ENCODE measurements around the gene PHKB. TPM values are rescaled to one million over a fixed set of nuclear protein-coding genes. Genes with fewer than 3 reads are reported as not detected.

PHKB gene
- polyA plus RNA-seq (96.6 and 99.5 TPM in 2 replicates), polyA minus RNA-seq (191 and 204 TPM in 2 replicates)

- H3K27me3 ChIP-seq (ENCODE audit: insufficient read depth, low read depth, low read length): no peaks in the 10 kb centered on the region
- H2AFZ ChIP-seq (ENCODE audit: low read depth, low read length): peak within 1 kb of the TSS; percentile 81
- peaks cover 28% of the 10 kb centered on the region for H3K79me2 ChIP-seq (replicated peaks; ENCODE audit: insufficient read depth, low read length)
- no peaks in the 10 kb centered on the region for H3F3A ChIP-seq (ENCODE audit: insufficient read depth, low read length, poor library complexity, severe bottlenecking)
- peak within 1 kb of the TSS; percentile 88 for H3K27ac ChIP-seq (ENCODE audit: low read length)
- peak within 1 kb of the TSS; percentile 87 for H3K4me3 ChIP-seq (ENCODE audit: low read length)
- no peaks in the 10 kb centered on the region for H3K9me2 ChIP-seq (ENCODE audit: insufficient read depth, low read length)
- peak within 1 kb of the TSS; percentile 88 for H3K9ac ChIP-seq (ENCODE audit: low read length)
- no peaks in the 10 kb centered on the region for H4K20me1 ChIP-seq (ENCODE audit: insufficient read depth)
- TF ChIP-seq REST (IDR thresholded peaks at IDR 0.05; ENCODE audit: borderline replicate concordance) (peak; percentile 53), EZH2 (IDR thresholded peaks at IDR 0.05; ENCODE audit: borderline replicate concordance, insufficient read depth, low read length, poor library complexity, severe bottlenecking) (no peak), RAD21 (conservative IDR thresholded peaks at IDR 0.05) (peak; percentile 62), EP300 (conservative IDR thresholded peaks at IDR 0.05; ENCODE audit: poor library complexity, severe bottlenecking) (no peak), MXI1 (conservative IDR thresholded peaks at IDR 0.05; ENCODE audit: poor library complexity, severe bottlenecking) (peak; percentile 75), SMC3 (conservative IDR thresholded peaks at IDR 0.05; ENCODE audit: poor library complexity) (peak; percentile 57), TAF1 (IDR thresholded peaks at IDR 0.05; ENCODE audit: low read depth) (peak; percentile 94), POLR2AphosphoS5 (IDR thresholded peaks at IDR 0.05) (peak; percentile 85)
- TF ChIP-seq, protein P1, sequence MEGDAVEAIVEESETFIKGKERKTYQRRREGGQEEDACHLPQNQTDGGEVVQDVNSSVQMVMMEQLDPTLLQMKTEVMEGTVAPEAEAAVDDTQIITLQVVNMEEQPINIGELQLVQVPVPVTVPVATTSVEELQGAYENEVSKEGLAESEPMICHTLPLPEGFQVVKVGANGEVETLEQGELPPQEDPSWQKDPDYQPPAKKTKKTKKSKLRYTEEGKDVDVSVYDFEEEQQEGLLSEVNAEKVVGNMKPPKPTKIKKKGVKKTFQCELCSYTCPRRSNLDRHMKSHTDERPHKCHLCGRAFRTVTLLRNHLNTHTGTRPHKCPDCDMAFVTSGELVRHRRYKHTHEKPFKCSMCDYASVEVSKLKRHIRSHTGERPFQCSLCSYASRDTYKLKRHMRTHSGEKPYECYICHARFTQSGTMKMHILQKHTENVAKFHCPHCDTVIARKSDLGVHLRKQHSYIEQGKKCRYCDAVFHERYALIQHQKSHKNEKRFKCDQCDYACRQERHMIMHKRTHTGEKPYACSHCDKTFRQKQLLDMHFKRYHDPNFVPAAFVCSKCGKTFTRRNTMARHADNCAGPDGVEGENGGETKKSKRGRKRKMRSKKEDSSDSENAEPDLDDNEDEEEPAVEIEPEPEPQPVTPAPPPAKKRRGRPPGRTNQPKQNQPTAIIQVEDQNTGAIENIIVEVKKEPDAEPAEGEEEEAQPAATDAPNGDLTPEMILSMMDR (IDR thresholded peaks at IDR 0.05; ENCODE audit: poor library complexity, severe bottlenecking): peak; percentile 57
- H3K9me3 ChIP-seq (ENCODE audit: low read length): no peaks in the 10 kb centered on the region
- H3K36me3 ChIP-seq (ENCODE audit: insufficient read depth, low read length): no peaks in the 10 kb centered on the region
- peak within 1 kb of the TSS; percentile 90 for H3K4me2 ChIP-seq (ENCODE audit: low read length)
These were observed at the start of gene PHKB, which contains the start of gene ITFG1 for GRCh38 chr16:47460711-47461597. Gene PHKB (plus strand): TSS chr16:47461331. CDS start chr16:47461351, 20 bp downstream. Gene ITFG1 (minus strand): TSS chr16:47461063. CDS start chr16:47461045, 18 bp downstream.

DNA sequence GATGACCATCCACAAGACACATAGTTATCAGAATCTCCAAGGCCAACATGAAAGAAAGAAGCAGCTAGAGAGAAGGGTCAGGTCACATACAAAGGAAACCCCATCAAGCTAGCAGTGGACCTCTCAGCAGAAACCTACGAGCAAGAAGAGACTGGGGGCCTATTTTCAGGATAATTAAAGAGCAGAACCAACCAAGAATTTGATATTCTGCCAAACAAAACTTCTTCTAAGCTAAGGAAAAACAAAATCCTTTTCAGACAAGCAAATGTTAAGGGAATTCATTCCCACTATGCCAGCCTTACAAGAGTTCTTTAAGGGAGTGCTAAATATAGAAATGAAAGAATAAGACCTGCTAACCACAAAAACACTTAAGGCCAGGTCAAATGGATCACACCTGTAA is 48.1 kb upstream of the PHKB start:
- Histone ChIP-seq H3K4me2 (ENCODE audit: low read length) (no peak overlapping the region), H3K27me3 (ENCODE audit: insufficient read depth, low read depth, low read length) (no peaks in the 10 kb centered on the region), H3F3A (ENCODE audit: insufficient read depth, low read length, poor library complexity, severe bottlenecking) (no peaks in the 10 kb centered on the region), H3K9me2 (ENCODE audit: insufficient read depth, low read length) (no peaks in the 10 kb centered on the region), H4K20me1 (ENCODE audit: insufficient read depth) (no peaks in the 10 kb centered on the region), H3K27ac (ENCODE audit: low read length) (no peak overlapping the region), H3K79me2 (replicated peaks; ENCODE audit: insufficient read depth, low read length) (no peaks in the 10 kb centered on the region), H3K9me3 (ENCODE audit: low read length) (no peaks in the 10 kb centered on the region), H3K4me3 (ENCODE audit: low read length) (no peak overlapping the region), H3K36me3 (ENCODE audit: insufficient read depth, low read length) (no peaks in the 10 kb centered on the region), H2AFZ (ENCODE audit: low read depth, low read length) (no peak overlapping the region), H3K9ac (ENCODE audit: low read length) (no peak overlapping the region)
- TF ChIP-seq SMC3 (conservative IDR thresholded peaks at IDR 0.05; ENCODE audit: poor library complexity) (no peak), POLR2AphosphoS5 (IDR thresholded peaks at IDR 0.05) (no peak), REST (IDR thresholded peaks at IDR 0.05; ENCODE audit: borderline replicate concordance) (no peak), EP300 (conservative IDR thresholded peaks at IDR 0.05; ENCODE audit: poor library complexity, severe bottlenecking) (no peak), EZH2 (IDR thresholded peaks at IDR 0.05; ENCODE audit: borderline replicate concordance, insufficient read depth, low read length, poor library complexity, severe bottlenecking) (no peak)
- TF ChIP-seq, protein P1 (IDR thresholded peaks at IDR 0.05; ENCODE audit: poor library complexity, severe bottlenecking): no peak
